Measurements from ENCODE around the gene CLDN15. TPM values are rescaled to one million over a fixed set of nuclear protein-coding genes. Genes with fewer than 3 reads are reported as not detected.
"Not testable (repeated sequence)": the region's sequence is repeated elsewhere in the genome, so short reads cannot be mapped to it uniquely, and the experiment has no call there.

The CLDN15 gene
- total and polyA plus RNA-seq, 2 donors = 5.3 to 15.2 TPM

GRCh38 chr7:101205901-101206664 is 31.5 kb downstream of the CLDN15 start:
- Histone ChIP-seq H3K4me3 (ENCODE audit: low read depth, low read length) (no peak overlapping the region), H3K27ac (ENCODE audit: low read depth) (no peak overlapping the region), H3K4me1 (ENCODE audit: insufficient read depth) (peaks cover 2% of the 10 kb centered on the region), H3K36me3 (ENCODE audit: insufficient read depth) (no peaks in the 10 kb centered on the region)
- DNase-seq (ENCODE audit: extremely low spot score) = no peak
- 84% methylated on average over 32 of the region's 32 CpGs for WGBS

GRCh38 chr7:101203740-101204738 is 33.6 kb downstream of the CLDN15 start:
- not testable (repeated sequence) for H3K36me3 ChIP-seq (ENCODE audit: insufficient read depth); H3K4me1 ChIP-seq (ENCODE audit: insufficient read depth); DNase-seq (ENCODE audit: extremely low spot score); H3K4me3 ChIP-seq (ENCODE audit: low read depth, low read length); H3K27ac ChIP-seq (ENCODE audit: low read depth)
- 65% methylated on average over 22 of the region's 22 CpGs for WGBS

- WGBS = 82% methylated on average over 5 of the region's 5 CpGs
- H3K4me3 ChIP-seq (ENCODE audit: low read depth, low read length) = no peak overlapping the region
- no peak for DNase-seq (ENCODE audit: extremely low spot score)
- H3K4me1 ChIP-seq (ENCODE audit: insufficient read depth) = peaks cover 2% of the 10 kb centered on the region
- H3K27ac ChIP-seq (ENCODE audit: low read depth) = no peak overlapping the region
- no peaks in the 10 kb centered on the region for H3K36me3 ChIP-seq (ENCODE audit: insufficient read depth)
These were observed 35.0 kb downstream of the CLDN15 start for GRCh38 chr7:101202603-101202918.

- DNase-seq (ENCODE audit: extremely low spot score) = no peak
- Histone ChIP-seq H3K36me3 (ENCODE audit: insufficient read depth) (no peaks in the 10 kb centered on the region), H3K4me1 (ENCODE audit: insufficient read depth) (peaks cover 2% of the 10 kb centered on the region), H3K27ac (ENCODE audit: low read depth) (no peak overlapping the region), H3K4me3 (ENCODE audit: low read depth, low read length) (no peak overlapping the region)
- WGBS = 8% methylated on average over 75 of the region's 75 CpGs
These were observed 35.7 kb downstream of the CLDN15 start for GRCh38 chr7:101201695-101202602.

- H3K4me1 ChIP-seq (ENCODE audit: insufficient read depth) = peaks cover 2% of the 10 kb centered on the region
- H3K36me3 ChIP-seq (ENCODE audit: insufficient read depth) = no peaks in the 10 kb centered on the region
- H3K4me3 ChIP-seq (ENCODE audit: low read depth, low read length) = no peak within 1 kb of the TSS
- DNase-seq (ENCODE audit: extremely low spot score) = no peak
- WGBS = 31% methylated on average over 21 of the region's 21 CpGs
- no peak within 1 kb of the TSS for H3K27ac ChIP-seq (ENCODE audit: low read depth)
These were observed 36.6 kb downstream of the CLDN15 start, which contains the start of gene MOGAT3 for GRCh38 chr7:101200862-101201599. MOGAT3 (minus strand) TSS chr7:101201036; CDS start chr7:101200854, 182 bp downstream.

GRCh38 chr7:101200504-101200861 is 37.1 kb downstream of the CLDN15 start:
- WGBS = 64% methylated on average over 2 of the region's 2 CpGs
- H3K36me3 ChIP-seq (ENCODE audit: insufficient read depth) = no peaks in the 10 kb centered on the region
- peaks cover 2% of the 10 kb centered on the region for H3K4me1 ChIP-seq (ENCODE audit: insufficient read depth)
- H3K4me3 ChIP-seq (ENCODE audit: low read depth, low read length) = no peak overlapping the region
- H3K27ac ChIP-seq (ENCODE audit: low read depth) = no peak overlapping the region
- no peak for DNase-seq (ENCODE audit: extremely low spot score)

GRCh38 chr7:101199522-101199921 is 38.1 kb downstream of the CLDN15 start:
- H3K4me3 ChIP-seq (ENCODE audit: low read depth, low read length); DNase-seq (ENCODE audit: extremely low spot score); H3K4me1 ChIP-seq (ENCODE audit: insufficient read depth); H3K27ac ChIP-seq (ENCODE audit: low read depth); H3K36me3 ChIP-seq (ENCODE audit: insufficient read depth): not testable (repeated sequence)
- 92% methylated on average over 10 of the region's 10 CpGs for WGBS

GRCh38 chr7:101198476-101198875 is 39.1 kb downstream of the CLDN15 start:
- Histone ChIP-seq H3K27ac (ENCODE audit: low read depth) (no peak overlapping the region), H3K4me3 (ENCODE audit: low read depth, low read length) (no peak overlapping the region), H3K4me1 (ENCODE audit: insufficient read depth) (peaks cover 2% of the 10 kb centered on the region), H3K36me3 (ENCODE audit: insufficient read depth) (no peaks in the 10 kb centered on the region)
- DNase-seq (ENCODE audit: extremely low spot score) = no peak
- WGBS = 64% methylated on average over 14 of the region's 14 CpGs

GRCh38 chr7:101197991-101198390 is 39.6 kb downstream of the CLDN15 start:
- Histone ChIP-seq H3K4me1 (ENCODE audit: insufficient read depth) (peaks cover 2% of the 10 kb centered on the region), H3K4me3 (ENCODE audit: low read depth, low read length) (no peak overlapping the region), H3K36me3 (ENCODE audit: insufficient read depth) (no peaks in the 10 kb centered on the region), H3K27ac (ENCODE audit: low read depth) (no peak overlapping the region)
- WGBS = 70% methylated on average over 21 of the region's 21 CpGs
- no peak for DNase-seq (ENCODE audit: extremely low spot score)

GRCh38 chr7:101195884-101196283 is 41.7 kb downstream of the CLDN15 start:
- no peak for DNase-seq (ENCODE audit: extremely low spot score)
- WGBS = 86% methylated on average over 17 of the region's 17 CpGs
- H3K27ac ChIP-seq (ENCODE audit: low read depth) = no peak overlapping the region
- H3K4me3 ChIP-seq (ENCODE audit: low read depth, low read length) = no peak overlapping the region
- no peaks in the 10 kb centered on the region for H3K36me3 ChIP-seq (ENCODE audit: insufficient read depth)
- H3K4me1 ChIP-seq (ENCODE audit: insufficient read depth) = no peaks in the 10 kb centered on the region

- no peak overlapping the region for H3K4me3 ChIP-seq (ENCODE audit: low read depth, low read length)
- H3K4me1 ChIP-seq (ENCODE audit: insufficient read depth) = no peaks in the 10 kb centered on the region
- no peak for DNase-seq (ENCODE audit: extremely low spot score)
- no peaks in the 10 kb centered on the region for H3K36me3 ChIP-seq (ENCODE audit: insufficient read depth)
- 85% methylated on average over 8 of the region's 8 CpGs for WGBS
- H3K27ac ChIP-seq (ENCODE audit: low read depth) = no peak overlapping the region
These were observed 48.5 kb downstream of the CLDN15 start for GRCh38 chr7:101189109-101189508.

GRCh38 chr7:101186844-101187428 is 50.7 kb downstream of the CLDN15 start:
- no peaks in the 10 kb centered on the region for H3K4me1 ChIP-seq (ENCODE audit: insufficient read depth)
- H3K27ac ChIP-seq (ENCODE audit: low read depth) = no peak overlapping the region
- no peaks in the 10 kb centered on the region for H3K36me3 ChIP-seq (ENCODE audit: insufficient read depth)
- H3K4me3 ChIP-seq (ENCODE audit: low read depth, low read length) = no peak overlapping the region
- no peak for DNase-seq (ENCODE audit: extremely low spot score)
- whole genome bisulfite sequencing = 84% methylated on average over 4 of the region's 4 CpGs

All from urinary bladder (tissue), 4 donors.